Activated CD8-positive, alpha-beta memory T cell treated with anti-CD3 and anti-CD28 coated beads, Interleukin-2, amount 50 U/mL, for 48 hours (primary cell): ENCODE data around the gene KCNAB3.

Experiments
- DNase-seq: peaks from one replicate; pipeline ENCODE4 v3.0.0-alpha.2; 2020

KCNAB3 gene

GRCh38 chr17:7894866-7895265 is 34.8 kb downstream of the KCNAB3 start:
- no peak for DNase-seq

- DNase-seq, result peak; percentile 39
These were observed 35.4 kb downstream of the KCNAB3 start for GRCh38 chr17:7894226-7894625.

GRCh38 chr17:7893187-7893880 is 36.3 kb downstream of the KCNAB3 start:
- no peak for DNase-seq

GRCh38 chr17:7889166-7889955 is 40.3 kb downstream of the KCNAB3 start:
- DNase-seq, result peak; percentile 70

- peak; percentile 73 for DNase-seq
These were observed 41.3 kb downstream of the KCNAB3 start, which contains the start of gene CHD3 for GRCh38 chr17:7888184-7888920. TSS of gene CHD3 (plus strand) at chr17:7888789. CDS start at chr17:7889001, 212 bp downstream.

- peak; percentile 86 for DNase-seq
These were observed 42.0 kb downstream of the KCNAB3 start for GRCh38 chr17:7887482-7888183.

GRCh38 chr17:7887038-7887481 is 42.6 kb downstream of the KCNAB3 start:
- no peak for DNase-seq

- DNase-seq, result peak; percentile 73
These were observed 43.2 kb downstream of the KCNAB3 start for GRCh38 chr17:7886227-7887037.

GRCh38 chr17:7885367-7886226 is 44.1 kb downstream of the KCNAB3 start:
- peak; percentile 78 for DNase-seq

- DNase-seq, result peak; percentile 68
These were observed 44.9 kb downstream of the KCNAB3 start for GRCh38 chr17:7884581-7885366.

GRCh38 chr17:7883781-7884386 is 45.8 kb downstream of the KCNAB3 start:
- peak; percentile 51 for DNase-seq

GRCh38 chr17:7882629-7883028 is 47.0 kb downstream of the KCNAB3 start:
- no peak for DNase-seq

GRCh38 chr17:7882068-7882467 is 47.6 kb downstream of the KCNAB3 start:
- DNase-seq, result no peak

GRCh38 chr17:7881276-7882054 is 48.2 kb downstream of the KCNAB3 start:
- no peak for DNase-seq

GRCh38 chr17:7880076-7880868 is 49.4 kb downstream of the KCNAB3 start:
- no peak for DNase-seq

GRCh38 chr17:7878234-7878633 is 51.4 kb downstream of the KCNAB3 start:
- no peak for DNase-seq

GRCh38 chr17:7875804-7876370 is 53.8 kb downstream of the KCNAB3 start:
- no peak for DNase-seq
